Naive thymus-derived CD4-positive, alpha-beta T cell (primary cell): ENCODE data around the gene KIF26B. TPM values are rescaled to one million over a fixed set of nuclear protein-coding genes. Genes with fewer than 3 reads are reported as not detected.

Source experiments
- ATAC-seq: fragments of 150-1000 bp; cut with Tn5 transposase; 2 replicates; pipeline ENCODE4 v1.10.0; 2021; ENCODE audit warnings: mild to moderate bottlenecking, moderate library complexity
- CTCF ChIA-PET: fragments of 350-600 bp; sonication (Branson Sonifier 250); formaldehyde crosslinking; loops from one replicate; lab custom pipeline; 2021; ENCODE audit warnings: antibody characterized with exemption; lab: Charles Lee
- POLR2A ChIA-PET: fragments of 350-600 bp; sonication (Branson Sonifier 250); formaldehyde crosslinking; loops from one replicate; lab custom pipeline; 2021; ENCODE audit warnings: antibody characterized with exemption, inconsistent platforms; lab: Charles Lee
- DNase-seq, 9 donors: peaks; one replicate each; pipeline versions ENCODE4 v3.0.0 to v3.0.0-alpha.2; 2020 to 2022; ENCODE audit warnings: mixed read lengths in 1 of 9
- H3K27ac ChIP-seq: one replicate; pipeline ENCODE4 v1.7.0; 2013; ENCODE audit warnings: mild to moderate bottlenecking, low read depth, low read length, moderate library complexity
- H3K27me3 ChIP-seq, 2 donors: one replicate each; pipeline ENCODE4 v1.7.0; 2013; ENCODE audit warnings: low read length in 2 of 2, mild to moderate bottlenecking in 2 of 2, moderate library complexity in 2 of 2; ENCODE audit not compliant: control insufficient read depth in 2 of 2, insufficient read depth in 2 of 2
- H3K36me3 ChIP-seq, 3 experiments: 1 replicate in 2 of 3; 2 replicates in 1 of 3; pipeline ENCODE4 v1.7.0; 2013; ENCODE audit warnings: low read length in 3 of 3, mild to moderate bottlenecking in 3 of 3, moderate library complexity in 1 of 3; ENCODE audit not compliant: insufficient read depth in 3 of 3, control insufficient read depth in 2 of 3
- H3K4me1 ChIP-seq, 2 donors: one replicate each; pipeline ENCODE4 v1.7.0; 2013; ENCODE audit warnings: low read length in 2 of 2, mild to moderate bottlenecking in 2 of 2, moderate library complexity in 1 of 2; ENCODE audit not compliant: control insufficient read depth in 2 of 2, insufficient read depth in 2 of 2
- H3K4me3 ChIP-seq: 2 replicates; pipeline ENCODE4 v1.7.0; 2013; ENCODE audit warnings: mild to moderate bottlenecking, low read length
- H3K9me3 ChIP-seq, 3 experiments: 1 replicate in 2 of 3; 2 replicates in 1 of 3; pipeline ENCODE4 v1.7.0; 2013; ENCODE audit warnings: low read length in 3 of 3; ENCODE audit not compliant: control insufficient read depth in 2 of 3
- H3K27ac Mint-ChIP-seq, 9 donors: one replicate each; pipeline ENCODE4 v1.8.0; 2020 to 2022; ENCODE audit warnings: mixed read lengths in 9 of 9, mild to moderate bottlenecking in 8 of 9, moderate library complexity in 5 of 9, inconsistent platforms in 2 of 9
- H3K27me3 Mint-ChIP-seq, 5 donors: one replicate each; pipeline ENCODE4 v1.8.0; 2021 to 2022; ENCODE audit warnings: mixed read lengths in 5 of 5, mild to moderate bottlenecking in 1 of 5
- H3K36me3 Mint-ChIP-seq, 5 donors: one replicate each; pipeline ENCODE4 v1.8.0; 2020 to 2022; ENCODE audit warnings: mixed read lengths in 5 of 5, mild to moderate bottlenecking in 3 of 5, inconsistent platforms in 1 of 5
- H3K4me1 Mint-ChIP-seq, 7 donors: one replicate each; pipeline ENCODE4 v1.8.0; 2020 to 2022; ENCODE audit warnings: mixed read lengths in 7 of 7, mild to moderate bottlenecking in 3 of 7, inconsistent platforms in 1 of 7
- H3K4me3 Mint-ChIP-seq, 10 donors: one replicate each; pipeline ENCODE4 v1.8.0; 2020 to 2022; ENCODE audit warnings: mild to moderate bottlenecking in 10 of 10, mixed read lengths in 10 of 10, moderate library complexity in 6 of 10, inconsistent platforms in 2 of 10
- H3K9me3 Mint-ChIP-seq, 11 donors: one replicate each; pipeline ENCODE4 v1.8.0; 2020 to 2022; ENCODE audit warnings: mixed read lengths in 11 of 11, mild to moderate bottlenecking in 4 of 11, inconsistent platforms in 1 of 11, moderate library complexity in 1 of 11
- intact Hi-C, 2 donors: fragments of 100-400 bp; cut with micrococcal nuclease; formaldehyde crosslinking; loops; one replicate each; pipeline ENCODE4 v1.15.1; 2023
- polyA plus RNA-seq, 2 donors: library from polyadenylated mRNA; unstranded; fragments of 300-500 nt; fragmentation: Illumina TruSeq; gene quantifications; one replicate each; pipeline ENCODE4 v1.2.3, GENCODE V29; 2021
- total RNA-seq, 6 experiments: library from RNA in 5 of 6; stranded (reverse) in 5 of 6; gene quantifications; 1 replicate in 5 of 6; 2 replicates in 1 of 6; pipeline ENCODE4 v1.2.3 and lab custom pipeline; 2021 to 2026

Gene KIF26B
- total and polyA plus RNA-seq, 7 experiments from 2014 or later = 0.06 to 0.24 (median 0.21) TPM; not detected in 4

GRCh38 chr1:245197911-245198379 is 43.2 kb downstream of the KIF26B start:
- H3K27ac Mint-ChIP-seq = no peak overlapping the region
- no peaks in the 10 kb centered on the region for H3K36me3 ChIP-seq
- ATAC-seq = no peak
- no peak overlapping the region for H3K27ac ChIP-seq
- ChIA-PET POLR2A (no interaction called here), CTCF (no interaction called here)
- peaks cover 3 to 31% (median 30%) of the 10 kb centered on the region in 5 donors for H3K27me3 Mint-ChIP-seq
- H3K9me3 ChIP-seq = no peaks in the 10 kb centered on the region
- no peaks in the 10 kb centered on the region for H3K27me3 ChIP-seq
- no peaks in the 10 kb centered on the region for H3K4me1 ChIP-seq
- peaks cover 0 to 4% (median 0%) of the 10 kb centered on the region in 7 donors for H3K4me1 Mint-ChIP-seq
- DNase-seq = no peak
- H3K4me3 ChIP-seq = no peak overlapping the region
- no peaks in the 10 kb centered on the region for H3K9me3 Mint-ChIP-seq
- intact Hi-C loops = no loop called here
- no peaks in the 10 kb centered on the region for H3K36me3 Mint-ChIP-seq
- H3K4me3 Mint-ChIP-seq = no peak overlapping the region

DNA sequence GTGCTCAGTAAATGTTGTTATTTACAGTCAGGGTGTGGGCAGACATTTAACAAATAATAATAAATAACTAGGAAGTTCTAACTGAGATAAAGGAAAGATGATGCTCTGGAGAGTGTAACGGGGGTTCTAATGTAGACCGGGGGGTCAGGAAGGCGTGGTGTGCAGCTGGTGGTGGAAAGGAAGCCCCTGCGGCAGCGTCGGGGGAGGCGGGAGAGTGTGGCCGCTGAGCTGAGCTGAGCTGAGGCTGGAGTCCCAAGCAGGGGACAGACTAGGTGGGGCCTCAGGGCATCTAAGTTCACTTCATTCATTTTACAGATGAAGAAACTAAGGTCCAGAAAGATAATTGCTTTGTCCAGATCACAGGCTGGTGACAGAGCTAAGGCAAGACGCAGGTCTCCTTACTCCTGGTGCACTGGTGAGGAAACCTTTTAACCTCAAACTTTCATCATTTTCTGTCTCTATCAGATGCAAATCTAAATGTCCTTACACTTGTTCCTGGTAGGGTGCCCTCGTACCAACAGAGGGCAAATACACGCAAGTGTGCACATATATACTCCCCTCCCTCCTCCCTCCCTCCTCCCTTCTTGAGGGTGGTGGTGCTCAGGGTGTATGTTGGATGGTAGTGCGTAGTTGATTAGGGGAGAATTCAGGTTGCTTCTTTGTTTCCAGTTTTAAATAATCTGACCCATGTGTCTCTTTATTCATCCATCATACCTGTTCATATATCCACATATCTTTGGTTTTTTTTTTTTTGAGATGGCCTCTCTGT is 44.1 kb downstream of the KIF26B start:
- Mint-ChIP-seq H3K27me3 (peaks cover 3 to 37% (median 30%) of the 10 kb centered on the region in 5 donors), H3K4me3 (no peak overlapping the region), H3K9me3 (no peaks in the 10 kb centered on the region), H3K4me1 (peaks cover 0 to 4% (median 0%) of the 10 kb centered on the region in 7 donors), H3K27ac (no peak overlapping the region), H3K36me3 (peaks cover 0 to 4% (median 0%) of the 10 kb centered on the region in 5 donors)
- Histone ChIP-seq H3K36me3 (no peaks in the 10 kb centered on the region), H3K9me3 (no peaks in the 10 kb centered on the region), H3K27me3 (no peaks in the 10 kb centered on the region), H3K4me3 (no peak overlapping the region), H3K27ac (no peak overlapping the region), H3K4me1 (no peaks in the 10 kb centered on the region)
- POLR2A ChIA-PET = no interaction called here
- intact Hi-C loops = no loop called here
- no peak for ATAC-seq
- CTCF ChIA-PET = no interaction called here
- DNase-seq = no peak

- H3K9me3 ChIP-seq = no peaks in the 10 kb centered on the region
- CTCF ChIA-PET = no interaction called here
These were observed 45.4 kb downstream of the KIF26B start for GRCh38 chr1:245200146-245200545.

DNA sequence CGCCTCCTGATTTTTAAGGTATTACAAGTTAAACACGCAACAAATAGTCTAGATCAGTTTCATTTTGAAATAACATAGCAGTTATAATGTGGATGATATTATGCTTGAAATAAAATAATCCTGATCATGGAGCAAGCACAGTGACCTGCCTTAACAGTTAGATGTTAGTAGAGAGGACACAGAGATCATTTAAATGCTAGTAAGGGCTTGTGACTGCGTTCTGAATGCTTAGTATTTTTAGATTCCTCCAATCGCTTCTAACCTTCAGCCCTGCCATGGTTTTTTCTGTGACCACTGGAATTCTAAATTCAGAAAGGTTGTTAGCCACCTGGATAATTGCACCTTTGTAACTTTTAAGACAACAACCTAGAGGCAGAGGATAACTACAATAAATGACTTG is 46.4 kb downstream of the KIF26B start:
- peaks cover 0 to 4% (median 0%) of the 10 kb centered on the region in 5 donors for H3K36me3 Mint-ChIP-seq
- intact Hi-C loops = no loop called here
- Histone ChIP-seq H3K27me3 (no peaks in the 10 kb centered on the region), H3K4me3 (no peak overlapping the region), H3K36me3 (no peaks in the 10 kb centered on the region), H3K4me1 (no peaks in the 10 kb centered on the region), H3K27ac (no peak overlapping the region), H3K9me3 (peaks cover 0 to 3% (median 0%) of the 10 kb centered on the region in 3 experiments)
- CTCF ChIA-PET = no interaction called here
- peaks cover 0 to 4% (median 0%) of the 10 kb centered on the region in 7 donors for H3K4me1 Mint-ChIP-seq
- no peak for DNase-seq
- H3K9me3 Mint-ChIP-seq = peaks cover 0 to 7% (median 0%) of the 10 kb centered on the region in 11 donors
- H3K27ac Mint-ChIP-seq = no peak overlapping the region
- H3K4me3 Mint-ChIP-seq = no peak overlapping the region
- H3K27me3 Mint-ChIP-seq = peaks cover 3 to 37% (median 30%) of the 10 kb centered on the region in 5 donors
- ATAC-seq = no peak
- POLR2A ChIA-PET = no interaction called here

More at GRCh38 chr1:245200146-245200545, 45.4 kb downstream of the KIF26B start:
- Histone ChIP-seq H3K4me1 (no peaks in the 10 kb centered on the region), H3K27me3 (no peaks in the 10 kb centered on the region), H3K4me3 (no peak overlapping the region), H3K36me3 (no peaks in the 10 kb centered on the region), H3K27ac (no peak overlapping the region)
- Mint-ChIP-seq H3K36me3 (peaks cover 0 to 4% (median 0%) of the 10 kb centered on the region in 5 donors), H3K4me1 (peaks cover 0 to 4% (median 0%) of the 10 kb centered on the region in 7 donors), H3K9me3 (peaks cover 0 to 3% (median 0%) of the 10 kb centered on the region in 11 donors), H3K27me3 (peaks cover 3 to 37% (median 30%) of the 10 kb centered on the region in 5 donors), H3K4me3 (no peak overlapping the region), H3K27ac (no peak overlapping the region)
- intact Hi-C loops = no loop called here
- POLR2A ChIA-PET = no interaction called here
- ATAC-seq (no peak), DNase-seq (no peak)

DNA sequence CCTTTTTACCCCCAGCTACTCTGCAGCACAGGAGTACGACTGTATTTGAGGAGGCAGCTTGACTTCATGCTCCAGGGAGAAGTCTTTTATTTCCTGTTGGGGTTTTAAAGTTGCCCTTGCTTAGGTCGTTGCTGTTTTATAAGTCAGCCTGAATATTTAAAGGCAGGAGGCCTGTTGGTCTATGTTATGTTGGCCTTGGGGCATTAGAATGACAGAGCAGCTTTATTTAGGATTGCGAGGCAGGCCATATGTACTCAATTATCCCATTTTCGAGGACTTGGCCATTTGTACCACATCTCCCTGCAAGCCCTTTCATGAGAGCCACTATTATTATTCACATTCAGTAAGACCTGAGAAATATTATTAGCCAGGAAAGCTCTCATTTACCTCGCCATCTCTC is 47.0 kb downstream of the KIF26B start:
- ATAC-seq = no peak
- Histone ChIP-seq H3K9me3 (peaks cover 0 to 9% (median under 1%) of the 10 kb centered on the region in 3 experiments), H3K4me1 (no peaks in the 10 kb centered on the region), H3K36me3 (no peaks in the 10 kb centered on the region), H3K27ac (no peak overlapping the region), H3K4me3 (no peak overlapping the region), H3K27me3 (no peaks in the 10 kb centered on the region)
- intact Hi-C loops = no loop called here
- peaks cover 3 to 37% (median 25%) of the 10 kb centered on the region in 5 donors for H3K27me3 Mint-ChIP-seq
- no peak overlapping the region for H3K27ac Mint-ChIP-seq
- CTCF ChIA-PET = no interaction called here
- H3K36me3 Mint-ChIP-seq = peaks cover 0 to 4% (median 0%) of the 10 kb centered on the region in 5 donors
- no peak for DNase-seq
- POLR2A ChIA-PET = no interaction called here
- no peak overlapping the region for H3K4me3 Mint-ChIP-seq
- H3K4me1 Mint-ChIP-seq = peaks cover 0 to 4% (median 0%) of the 10 kb centered on the region in 7 donors
- peaks cover 0 to 14% (median 4%) of the 10 kb centered on the region in 11 donors for H3K9me3 Mint-ChIP-seq

DNA sequence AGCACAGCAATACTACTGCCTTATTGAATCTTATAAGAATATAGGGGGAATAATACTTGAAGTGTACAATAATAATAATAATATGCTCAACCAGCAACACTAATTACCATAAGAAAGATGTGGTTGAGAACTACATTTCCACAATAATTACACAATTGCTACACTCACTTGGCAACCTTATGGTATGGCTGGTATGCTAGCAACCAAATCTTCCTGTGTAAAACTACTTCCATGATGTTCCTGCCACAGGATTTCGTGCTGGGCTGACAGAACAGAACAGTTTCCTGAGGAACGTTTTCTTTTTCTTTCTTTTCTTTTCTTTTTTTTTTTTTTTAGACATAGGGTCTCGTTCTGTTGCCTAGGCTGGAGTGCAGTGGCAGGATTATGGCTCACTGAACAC is 50.6 kb downstream of the KIF26B start:
- Mint-ChIP-seq H3K27ac (no peak overlapping the region), H3K4me1 (no peaks in the 10 kb centered on the region), H3K27me3 (peaks cover 0 to 16% (median 6%) of the 10 kb centered on the region in 5 donors), H3K9me3 (peaks cover 0 to 36% (median 8%) of the 10 kb centered on the region in 11 donors), H3K4me3 (no peak overlapping the region), H3K36me3 (peaks cover 0 to 4% (median 2%) of the 10 kb centered on the region in 5 donors)
- peaks cover 0 to 18% (median 3%) of the 10 kb centered on the region in 3 experiments for H3K9me3 ChIP-seq
- ATAC-seq = no peak
- H3K27me3 ChIP-seq = no peaks in the 10 kb centered on the region
- intact Hi-C loops = no loop called here
- CTCF ChIA-PET = no interaction called here
- H3K4me1 ChIP-seq = no peaks in the 10 kb centered on the region
- H3K36me3 ChIP-seq = no peaks in the 10 kb centered on the region
- H3K4me3 ChIP-seq = no peak overlapping the region
- H3K27ac ChIP-seq = no peak overlapping the region
- POLR2A ChIA-PET = no interaction called here
- DNase-seq = no peak
